Kasumi-1 (cell line): Measurements from ENCODE around the gene ANKDD1A.

Source experiments
- DNase-seq, 2 experiments: peaks; one replicate each; lab custom pipeline; 2025; lab: John Stamatoyannopoulos, UW

Gene ANKDD1A

DNA sequence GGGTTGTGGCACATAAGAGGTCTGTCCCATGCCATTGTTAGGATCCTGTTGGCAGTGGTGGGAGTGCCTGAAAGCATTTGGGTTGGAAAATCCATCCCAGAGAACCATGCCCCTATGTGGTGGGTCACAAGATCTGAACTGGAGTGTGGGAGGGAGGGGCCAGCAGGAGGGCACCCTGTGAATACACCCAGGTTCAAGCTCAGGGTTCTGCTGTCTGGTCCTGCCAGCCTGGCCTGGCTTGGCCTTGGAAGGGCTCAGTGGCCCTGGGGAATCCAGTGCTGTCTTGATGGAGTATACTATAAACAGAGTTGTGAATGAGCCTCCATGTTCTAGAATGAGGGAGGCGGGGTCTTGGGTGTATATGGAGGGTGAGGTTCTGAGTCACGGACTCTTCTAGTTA lies 11.8 kb downstream of the ANKDD1A start:
- DNase-seq = no peak

DNA sequence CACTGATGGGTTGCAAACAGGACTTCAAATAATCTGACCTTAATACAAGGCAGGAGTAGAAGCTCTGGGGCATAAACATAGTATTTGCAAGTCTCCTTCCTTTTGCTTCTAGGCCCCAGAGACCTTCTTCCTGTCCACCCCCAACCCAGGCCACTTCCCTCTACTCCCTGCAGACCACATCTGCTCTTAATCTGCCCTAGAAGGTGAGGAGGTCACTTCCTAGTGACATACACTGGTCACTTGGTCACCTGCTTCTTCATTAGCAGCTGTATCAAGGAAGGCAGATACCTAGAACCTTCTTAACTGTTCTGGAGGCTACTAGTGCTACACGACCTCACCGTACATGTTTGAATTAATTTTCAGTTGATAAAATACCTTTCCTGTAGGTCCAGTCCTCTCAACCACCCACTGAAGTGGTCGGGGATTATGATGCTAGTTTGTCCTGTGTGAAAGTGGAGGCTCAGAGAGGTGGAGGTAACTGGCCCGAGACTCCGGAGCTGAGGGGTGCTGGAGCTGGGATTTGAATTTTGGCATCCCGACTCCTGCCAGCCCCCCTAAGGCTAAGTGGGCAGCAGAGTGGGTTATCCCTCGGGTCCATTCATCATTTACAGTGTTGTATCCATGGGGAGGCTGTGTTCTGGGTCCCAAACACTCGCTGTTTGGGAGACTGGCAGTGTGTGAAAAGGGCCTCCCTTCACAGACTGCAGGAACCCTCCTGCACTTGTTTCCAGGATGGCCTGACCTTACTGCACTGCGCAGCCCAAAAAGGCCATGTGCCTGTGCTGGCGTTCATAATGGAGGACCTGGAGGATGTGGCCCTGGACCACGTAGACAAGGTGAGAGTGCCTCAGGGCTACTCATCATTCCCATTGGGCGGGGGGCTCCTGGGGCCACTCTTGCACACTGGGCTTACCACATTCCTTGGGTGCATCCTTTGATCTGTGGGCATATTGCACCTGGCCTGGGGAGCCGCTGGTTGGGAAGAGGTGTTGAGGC lies 13.9 kb downstream of the ANKDD1A start:
- no peak for DNase-seq

DNA sequence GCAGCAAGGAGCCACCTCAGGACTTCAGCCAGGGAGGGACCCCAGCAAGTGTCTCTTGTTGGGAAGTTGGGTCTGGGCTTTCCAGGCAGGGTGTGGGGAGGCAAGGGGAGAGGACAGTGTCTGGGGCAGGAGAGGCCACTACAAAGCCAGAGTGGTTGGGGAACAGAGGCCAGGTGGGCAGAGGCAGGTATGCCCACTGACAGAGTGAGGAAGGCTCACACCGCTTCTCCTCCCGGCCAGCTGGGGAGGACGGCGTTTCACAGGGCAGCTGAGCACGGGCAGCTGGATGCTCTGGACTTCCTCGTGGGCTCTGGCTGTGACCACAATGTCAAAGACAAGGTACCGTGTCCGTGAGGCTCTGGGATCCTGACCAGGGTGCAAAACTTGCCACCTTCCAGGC lies 15.0 kb downstream of the ANKDD1A start:
- DNase-seq = no peak

DNA sequence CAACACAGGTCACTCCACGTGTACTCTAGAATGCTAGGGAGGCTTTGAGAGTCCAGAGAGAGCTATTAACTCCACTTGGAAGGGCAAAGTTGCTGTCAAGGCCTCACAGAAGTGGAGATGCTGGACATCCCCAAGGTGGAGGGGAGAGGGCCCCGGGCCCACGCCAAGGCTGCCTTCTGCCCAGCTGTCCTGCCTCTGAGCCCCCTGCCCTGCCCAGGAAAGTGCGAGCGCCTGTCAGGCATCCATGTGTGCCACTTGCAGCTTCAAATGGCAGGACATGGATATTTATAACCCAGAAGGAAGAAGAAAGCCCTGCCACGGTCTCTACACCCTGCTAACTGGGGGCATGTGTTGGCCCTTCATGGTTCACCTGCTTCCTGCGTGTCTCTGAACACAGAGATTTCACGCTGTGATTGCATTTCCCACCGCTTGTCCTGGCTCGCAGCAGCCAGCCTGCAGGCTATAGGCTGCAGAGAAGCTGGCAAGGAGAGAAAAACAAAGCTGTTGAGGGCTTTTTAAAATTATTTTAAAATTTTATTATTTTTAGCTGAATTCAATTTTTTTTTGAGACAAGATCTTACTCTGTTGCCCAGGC lies 17.0 kb downstream of the ANKDD1A start:
- DNase-seq = no peak

DNA sequence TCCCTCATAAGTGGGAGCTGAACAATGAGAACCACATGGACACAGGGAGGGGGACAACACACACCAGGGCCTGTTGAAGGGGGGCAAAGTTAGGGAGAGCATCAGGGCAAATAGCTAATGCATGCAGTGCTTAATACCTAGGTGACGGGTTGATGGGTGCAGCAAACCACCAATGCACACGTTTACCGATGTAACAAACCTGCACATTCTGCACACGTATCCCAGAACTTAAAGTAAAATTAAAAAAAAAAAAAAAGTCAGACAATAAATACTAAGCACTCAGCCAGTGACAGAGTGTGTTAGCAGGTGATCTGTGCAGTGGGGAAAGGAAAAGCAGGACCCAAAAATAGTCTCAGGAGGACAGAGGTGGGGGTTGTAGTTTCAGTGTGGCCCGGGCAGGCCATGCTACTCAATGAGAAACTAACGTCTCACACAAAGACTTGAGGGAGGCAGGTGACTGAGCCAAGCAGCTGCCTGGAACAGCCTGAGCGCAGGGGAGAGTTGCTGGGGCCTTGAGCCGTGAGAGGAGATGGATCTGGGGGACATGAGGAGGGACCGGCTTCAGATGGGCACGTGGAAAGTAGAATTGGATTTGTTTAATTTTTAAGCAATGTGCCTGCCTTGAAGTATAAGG lies 18.4 kb downstream of the ANKDD1A start:
- DNase-seq = no peak

DNA sequence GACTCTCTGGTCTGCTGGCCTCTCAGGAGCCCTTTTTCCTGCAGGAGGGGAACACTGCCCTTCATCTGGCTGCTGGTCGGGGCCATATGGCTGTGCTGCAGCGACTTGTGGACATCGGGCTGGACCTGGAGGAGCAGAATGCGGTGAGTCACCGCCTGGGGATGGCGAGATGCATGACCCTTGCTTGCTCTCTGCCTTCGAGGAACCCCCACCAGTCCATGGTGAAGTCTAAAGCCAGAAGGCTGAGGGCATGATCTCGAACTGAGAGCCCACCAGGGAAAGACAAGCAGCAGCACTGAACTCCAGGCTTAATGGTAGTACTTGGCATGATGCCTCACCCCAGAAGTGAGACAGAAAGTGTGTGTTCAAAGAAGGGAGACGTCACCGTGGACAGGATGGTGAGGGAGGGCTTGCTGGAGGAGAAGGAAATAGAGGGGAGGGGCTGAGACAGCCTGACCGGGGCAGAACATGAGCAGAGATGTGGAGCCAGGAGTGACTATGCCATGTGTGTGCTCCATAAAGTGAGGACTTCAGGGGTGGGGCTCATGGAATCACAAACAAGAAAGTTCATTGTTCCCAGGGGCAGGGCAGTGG lies 19.2 kb downstream of the ANKDD1A start:
- no peak for DNase-seq

DNA sequence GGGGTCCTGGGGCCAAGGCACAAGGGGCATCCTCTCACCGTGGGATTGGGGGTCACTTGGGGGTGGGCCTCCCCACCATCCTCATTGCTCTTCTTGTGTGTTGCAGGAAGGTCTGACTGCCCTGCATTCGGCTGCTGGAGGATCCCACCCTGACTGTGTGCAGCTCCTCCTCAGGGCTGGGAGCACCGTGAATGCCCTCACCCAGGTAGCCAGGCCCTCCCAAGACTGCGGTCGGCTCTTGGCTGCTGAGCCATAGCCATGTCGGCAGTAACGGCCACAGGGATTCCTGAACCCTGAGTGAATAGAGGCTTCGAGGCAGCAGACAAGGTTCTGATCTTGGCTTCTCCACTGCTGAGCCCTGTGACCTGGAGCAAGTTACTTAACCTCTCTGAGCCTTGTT lies 19.7 kb downstream of the ANKDD1A start:
- DNase-seq = no peak

DNA sequence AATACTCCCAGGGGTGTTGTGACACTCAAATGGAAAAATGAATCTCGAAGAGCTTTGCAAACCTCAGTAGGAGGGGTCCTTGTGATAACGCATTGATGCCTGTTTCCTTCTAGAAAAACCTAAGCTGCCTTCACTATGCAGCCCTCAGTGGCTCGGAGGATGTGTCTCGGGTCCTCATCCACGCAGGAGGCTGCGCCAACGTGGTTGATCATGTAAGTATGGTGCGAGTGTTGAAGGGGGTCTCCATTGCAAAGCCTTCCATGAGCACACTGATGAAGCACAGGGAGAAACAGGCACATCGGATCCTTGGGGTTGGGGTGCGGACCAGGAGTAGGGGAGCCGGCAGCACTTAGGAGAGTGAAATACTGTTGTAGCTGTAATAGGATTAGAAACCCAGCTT lies 22.3 kb downstream of the ANKDD1A start:
- DNase-seq = no peak

DNA sequence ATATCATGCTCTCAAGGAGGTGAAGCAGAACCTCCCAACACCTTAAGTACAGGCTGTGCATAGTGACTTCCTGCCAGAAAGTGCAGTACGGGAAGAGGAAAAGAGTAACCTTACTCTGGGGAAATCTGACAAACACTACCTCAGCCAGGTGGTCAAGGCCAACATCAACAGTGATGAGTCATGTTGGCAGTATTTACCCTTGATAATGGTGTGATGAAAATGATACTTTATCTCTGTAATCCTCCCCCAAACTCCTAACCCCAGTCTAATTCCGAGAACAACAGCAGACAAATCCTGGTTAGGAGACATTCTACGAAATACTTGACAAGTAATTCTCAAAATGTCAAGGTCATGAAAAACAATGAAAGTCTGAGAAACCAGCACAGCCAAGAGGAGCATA lies 26.5 kb downstream of the ANKDD1A start:
- no peak for DNase-seq

DNA sequence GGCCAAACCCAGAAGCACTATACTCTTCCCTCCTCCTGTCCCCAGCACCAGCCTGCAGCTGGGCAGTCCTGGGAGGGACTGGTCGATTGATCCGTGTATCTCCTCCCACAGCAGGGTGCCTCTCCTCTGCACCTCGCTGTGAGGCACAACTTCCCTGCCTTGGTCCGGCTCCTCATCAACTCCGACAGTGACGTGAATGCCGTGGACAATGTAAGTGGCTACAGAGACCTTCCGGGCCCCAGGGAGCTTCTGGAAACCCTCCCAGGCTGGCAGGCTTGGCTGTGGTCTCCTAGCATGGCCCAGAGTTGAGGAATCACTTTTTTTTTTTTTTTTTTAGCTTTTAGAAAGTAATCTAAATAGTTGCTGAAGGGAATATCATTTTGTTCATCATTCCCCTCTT lies 30.7 kb downstream of the ANKDD1A start:
- no peak for DNase-seq

DNA sequence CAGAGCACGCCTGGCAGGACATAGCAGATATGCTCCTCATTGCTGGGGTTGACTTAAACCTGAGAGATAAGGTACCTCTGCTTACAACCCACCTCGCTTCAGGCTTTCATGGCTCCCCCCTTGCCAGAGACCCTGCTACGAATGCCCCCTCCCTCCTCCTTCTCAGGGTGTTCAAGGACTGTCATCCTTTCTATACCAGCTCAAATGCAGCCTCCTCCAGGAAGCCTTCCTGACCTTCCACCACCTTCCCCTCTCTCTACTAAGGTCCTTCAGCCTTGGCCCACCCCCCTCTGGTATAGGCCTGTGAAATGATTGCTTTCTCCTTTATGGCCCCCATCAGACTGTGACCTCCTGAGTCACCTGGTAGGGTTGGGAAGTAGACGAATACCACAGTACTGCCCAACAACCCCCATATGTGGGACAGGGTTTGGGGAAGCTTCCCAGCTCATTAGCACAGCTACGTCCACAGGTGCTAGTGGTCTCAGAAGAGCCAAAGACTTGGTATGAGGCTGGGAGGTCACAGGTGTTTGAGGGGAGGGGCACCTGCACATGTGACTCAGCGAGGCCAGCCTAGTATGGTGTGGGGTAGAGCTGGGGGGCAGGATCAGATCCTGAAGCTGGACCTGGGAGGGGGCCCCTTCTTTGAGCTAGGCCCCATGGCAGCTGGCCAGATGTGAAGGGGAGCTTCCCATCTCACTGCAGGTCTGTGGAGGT lies 32.0 kb downstream of the ANKDD1A start:
- DNase-seq = no peak

DNA sequence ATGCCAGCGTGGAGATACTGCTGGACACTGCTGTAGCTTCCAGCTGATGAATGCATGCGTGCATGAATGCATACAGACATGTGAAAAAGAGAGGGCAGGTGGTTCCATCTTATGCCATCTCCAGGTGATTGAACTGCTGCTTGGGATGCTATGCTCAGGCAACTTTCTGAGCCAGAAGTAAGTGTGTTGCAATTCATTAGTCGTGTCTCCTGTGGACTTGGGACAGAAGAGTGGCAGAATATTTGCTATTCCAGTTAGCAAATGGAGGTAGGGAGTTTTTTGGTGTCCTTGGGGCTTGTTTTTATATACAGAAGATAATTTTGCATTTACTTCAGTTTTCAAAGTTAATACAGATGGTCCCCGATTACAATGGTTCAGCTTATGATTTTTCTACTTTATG lies 33.3 kb downstream of the ANKDD1A start:
- no peak for DNase-seq

DNA sequence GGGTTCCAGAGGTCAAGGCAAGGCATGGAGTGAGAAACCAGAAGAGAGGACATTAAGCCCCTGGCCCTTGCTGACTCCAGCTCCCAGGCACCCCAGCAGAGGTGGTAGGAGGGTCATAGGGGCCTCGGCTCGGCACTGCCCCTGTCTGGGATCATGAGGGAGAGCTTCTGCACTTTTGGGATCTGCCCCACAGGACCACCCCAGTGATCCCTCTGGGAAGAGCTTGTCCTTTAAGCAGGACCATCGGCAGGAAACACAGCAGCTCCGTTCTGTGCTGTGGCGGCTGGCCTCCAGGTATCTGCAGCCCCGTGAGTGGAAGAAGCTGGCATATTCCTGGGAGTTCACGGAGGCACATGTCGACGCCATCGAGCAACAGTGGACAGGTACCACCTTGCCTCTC lies 35.5 kb downstream of the ANKDD1A start:
- no peak for DNase-seq

DNA sequence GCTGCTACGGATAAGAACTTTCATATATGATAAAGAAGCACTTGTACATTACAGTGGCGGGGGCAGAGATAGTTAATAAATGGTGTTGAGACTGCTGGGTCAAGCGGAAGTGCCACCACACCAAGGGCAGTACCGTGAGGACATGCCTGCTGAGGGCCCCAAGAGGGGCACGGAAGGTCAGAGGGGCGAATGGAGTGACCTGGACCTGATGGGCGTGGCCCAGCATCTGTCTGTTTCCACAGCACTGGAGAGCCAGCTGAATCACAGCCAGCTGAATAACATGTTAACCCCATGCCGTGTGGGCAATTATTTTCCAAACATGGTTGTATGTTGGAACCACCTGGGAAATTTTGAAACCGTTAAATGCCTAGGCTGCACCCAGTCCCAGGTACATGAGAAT lies 37.2 kb downstream of the ANKDD1A start:
- no peak for DNase-seq

DNA sequence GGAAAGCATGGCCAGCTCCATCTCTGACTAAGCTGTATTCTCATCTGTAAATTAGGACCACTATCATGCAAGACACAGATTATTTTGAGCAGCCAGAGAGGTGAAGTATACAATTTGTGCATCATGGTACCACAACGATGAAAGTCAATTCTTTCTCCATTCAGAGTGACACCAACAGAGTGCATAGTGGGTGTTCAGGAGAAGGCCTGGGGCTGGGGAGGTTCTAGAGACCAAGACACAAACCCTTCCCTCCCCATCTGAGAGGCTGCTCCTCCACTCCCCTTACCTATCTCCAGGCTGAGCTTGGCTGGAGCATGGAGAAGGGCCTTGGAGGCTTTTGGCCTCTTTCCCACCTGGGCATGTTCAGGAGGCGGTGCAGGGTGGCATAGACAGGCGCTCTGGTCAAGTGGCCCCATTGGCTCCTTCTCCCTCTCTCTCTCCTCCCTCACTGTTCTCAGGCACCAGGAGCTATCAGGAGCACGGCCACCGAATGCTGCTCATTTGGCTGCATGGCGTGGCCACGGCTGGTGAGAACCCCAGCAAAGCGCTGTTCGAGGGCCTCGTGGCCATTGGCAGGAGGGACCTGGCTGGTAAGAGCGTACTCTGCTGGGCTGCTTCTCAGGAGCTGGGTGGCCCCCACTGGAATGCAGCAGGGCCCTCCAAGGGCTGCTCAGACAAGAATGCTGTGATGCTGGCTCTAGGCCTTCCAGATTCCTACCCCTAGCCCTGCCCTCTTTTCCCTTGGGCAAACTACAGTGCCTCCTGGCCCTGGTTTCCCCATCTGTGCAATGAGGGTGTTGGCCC lies 37.9 kb downstream of the ANKDD1A start:
- no peak for DNase-seq

DNA sequence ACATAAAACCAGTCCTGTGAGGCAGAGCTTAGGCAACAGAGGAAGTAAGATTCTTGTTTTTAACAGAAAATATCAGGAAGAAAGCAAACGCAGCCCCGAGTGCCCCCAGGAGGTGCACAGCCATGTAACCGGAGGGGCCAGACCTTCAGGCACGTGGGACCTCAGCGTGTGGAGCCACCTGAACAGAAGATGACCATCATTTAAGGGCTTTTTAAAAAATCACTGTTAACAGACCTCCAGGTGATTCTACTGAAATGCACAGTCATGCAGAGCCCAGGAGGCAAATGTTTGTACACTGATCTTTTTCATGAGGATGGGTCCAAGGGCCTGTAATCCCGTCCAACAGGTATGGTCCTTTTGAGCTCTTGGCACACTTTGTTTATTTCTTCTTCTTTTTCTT lies 39.2 kb downstream of the ANKDD1A start:
- peak; percentile 28 to 39 for DNase-seq

DNA sequence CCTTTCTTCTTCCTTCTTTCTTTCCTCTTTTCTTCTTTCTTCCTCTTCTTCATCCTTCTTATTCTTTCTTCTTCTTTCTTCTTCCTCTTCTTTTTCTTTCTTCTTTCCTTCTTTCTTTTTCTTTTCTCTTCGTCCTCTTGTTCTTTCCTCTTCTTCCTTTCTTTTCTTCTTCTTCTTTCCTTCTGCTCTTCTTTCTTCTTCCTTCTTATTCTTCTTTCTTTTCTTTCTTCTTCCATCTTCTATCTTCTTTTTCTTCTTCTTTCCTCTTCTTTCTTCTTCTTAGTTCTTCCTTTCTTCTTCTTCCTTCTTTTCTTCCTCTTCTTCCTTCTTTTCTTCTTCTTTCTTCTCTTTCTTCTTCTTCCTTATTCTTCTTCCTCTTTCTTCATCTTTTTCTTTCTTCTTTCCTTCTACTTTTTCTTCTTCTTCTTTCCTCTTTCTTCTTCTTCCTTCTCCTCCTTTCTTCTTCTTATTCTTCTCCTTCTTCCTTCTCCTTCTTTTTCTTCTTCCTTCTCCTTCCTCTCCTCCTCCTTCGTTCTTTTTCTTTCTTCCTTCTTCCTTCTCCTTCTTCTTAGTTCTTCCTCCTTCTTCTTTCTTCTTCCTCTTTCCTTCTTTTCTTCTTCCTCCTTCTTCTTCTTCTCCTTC lies 40.2 kb downstream of the ANKDD1A start:
- DNase-seq = no peak

DNA sequence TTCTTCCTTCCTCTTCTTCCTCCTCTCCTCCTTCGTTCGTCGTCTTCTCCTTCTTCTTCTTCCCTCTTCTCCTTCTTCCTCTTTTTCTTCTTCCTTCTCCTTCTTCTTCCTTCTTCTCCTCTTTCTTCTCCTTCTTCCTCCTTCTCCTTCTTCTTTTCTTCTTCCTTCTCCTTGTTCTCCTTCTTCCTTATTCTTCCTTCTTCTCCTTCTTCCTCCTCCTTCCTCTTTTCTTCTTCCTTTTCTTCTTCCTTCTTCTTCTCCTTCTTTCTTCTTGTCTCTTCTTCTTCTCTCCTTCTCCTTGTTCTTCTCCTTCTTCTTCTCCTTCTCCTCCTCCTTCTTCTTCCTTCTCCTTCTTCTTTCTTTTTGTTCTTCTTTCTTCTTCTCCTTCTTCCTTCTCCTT lies 42.7 kb downstream of the ANKDD1A start:
- DNase-seq = no peak

DNA sequence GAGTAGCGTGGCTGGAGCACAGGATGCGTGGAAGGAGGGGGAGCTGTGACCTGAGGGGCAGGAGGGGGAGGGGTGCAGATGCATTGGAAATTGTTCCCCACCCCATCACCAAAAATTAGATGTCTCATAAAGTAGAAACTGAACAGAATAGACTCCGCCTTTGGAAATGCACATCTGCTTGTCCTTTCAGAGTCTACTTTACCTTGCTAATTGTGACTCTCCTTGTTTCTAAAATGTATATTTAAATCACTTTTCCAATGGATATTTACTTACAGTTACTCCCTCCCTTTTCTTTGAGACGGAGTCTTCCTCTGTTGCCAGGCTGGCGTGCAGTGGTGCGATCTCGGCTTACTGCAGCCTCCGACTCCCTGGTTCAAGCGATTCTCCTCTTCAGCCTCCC lies 47.4 kb downstream of the ANKDD1A start:
- DNase-seq = no peak

DNA sequence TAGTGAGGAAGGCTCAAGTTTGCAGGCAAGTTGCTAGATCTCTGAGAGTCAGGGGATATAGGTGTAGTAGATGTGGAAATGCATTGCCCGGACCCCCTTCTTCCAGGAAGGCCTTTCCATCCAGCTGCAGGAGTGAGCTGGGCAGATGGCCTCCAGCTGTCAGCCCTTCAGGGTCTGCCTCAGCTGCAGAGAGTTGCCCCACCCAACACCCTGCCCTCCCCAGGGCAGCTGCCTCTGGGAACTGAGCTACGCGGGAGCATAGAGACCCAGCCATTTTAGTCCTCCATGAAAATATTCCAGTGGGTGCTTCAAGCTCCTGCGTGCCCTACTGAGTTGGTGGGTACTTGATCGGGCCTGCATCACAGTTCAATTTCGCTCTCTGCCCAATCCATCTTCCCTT lies 48.5 kb downstream of the ANKDD1A start:
- DNase-seq = no peak

DNA sequence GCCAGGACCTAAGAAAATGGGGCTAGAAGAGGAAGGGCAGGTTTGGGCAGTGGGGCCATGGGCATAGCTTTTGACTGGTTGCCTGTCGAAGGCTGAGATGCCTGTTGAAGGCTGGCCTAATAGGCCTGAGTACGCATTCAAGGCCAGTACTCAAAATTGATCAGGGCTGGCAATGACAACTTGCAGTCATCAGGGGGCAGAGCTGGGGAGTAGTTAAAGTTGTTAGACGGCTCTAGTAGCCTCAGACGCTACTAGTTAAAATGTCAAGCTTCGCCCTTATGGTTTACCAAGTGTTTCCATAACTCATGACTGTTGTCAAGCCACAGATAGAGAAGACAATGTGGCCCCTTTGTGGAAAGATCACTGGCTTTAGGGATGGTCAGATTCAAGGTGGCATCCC lies 49.3 kb downstream of the ANKDD1A start:
- no peak for DNase-seq
